ENCODE results near the gene TAF10.
A peak's percentile ranks its signal among the peaks of the same experiment; 100 is the strongest.

Gene TAF10

GRCh38 chr11:6638429-6638828 is 26.4 kb upstream of the TAF10 start:
- DNase-seq (ENCODE audit: low read depth, low spot score): no peak
- TF ChIP-seq POLR2AphosphoS5 (IDR thresholded peaks at IDR 0.05; ENCODE audit: borderline replicate concordance, low read depth, low read length) (no peak), EZH2 (IDR thresholded peaks at IDR 0.05) (no peak), FOXP2 (optimal IDR thresholded peaks at IDR 0.05; ENCODE audit: control extremely low read depth, extremely low read length, insufficient read depth) (no peak)
- Histone ChIP-seq H3K36me3 (ENCODE audit: insufficient read depth, low read length) (peaks cover 70% of the 10 kb centered on the region), H3K9me3 (ENCODE audit: low read depth, low read length) (no peaks in the 10 kb centered on the region), H3K27ac (no peak overlapping the region), H3K9ac (ENCODE audit: insufficient read length) (no peak overlapping the region), H3K4me3 (no peak overlapping the region)

- DNase-seq (ENCODE audit: low read depth, low spot score): no peak
- TF ChIP-seq POLR2AphosphoS5 (IDR thresholded peaks at IDR 0.05; ENCODE audit: borderline replicate concordance, low read depth, low read length) (no peak), EZH2 (IDR thresholded peaks at IDR 0.05) (no peak), FOXP2 (optimal IDR thresholded peaks at IDR 0.05; ENCODE audit: control extremely low read depth, extremely low read length, insufficient read depth) (no peak)
- Histone ChIP-seq H3K27ac (no peak overlapping the region), H3K9me3 (ENCODE audit: low read depth, low read length) (no peaks in the 10 kb centered on the region), H3K9ac (ENCODE audit: insufficient read length) (no peak overlapping the region), H3K36me3 (ENCODE audit: insufficient read depth, low read length) (peaks cover 76% of the 10 kb centered on the region), H3K4me3 (no peak overlapping the region)
Observed at GRCh38 chr11:6637871-6638270, 25.9 kb upstream of the TAF10 start.

- Histone ChIP-seq H3K9ac (ENCODE audit: insufficient read length) (no peak overlapping the region), H3K9me3 (ENCODE audit: low read depth, low read length) (no peaks in the 10 kb centered on the region), H3K36me3 (ENCODE audit: insufficient read depth, low read length) (peaks cover 85% of the 10 kb centered on the region), H3K27ac (no peak overlapping the region), H3K4me3 (no peak overlapping the region)
- no peak for DNase-seq (ENCODE audit: low read depth, low spot score)
- TF ChIP-seq EZH2 (IDR thresholded peaks at IDR 0.05) (no peak), POLR2AphosphoS5 (IDR thresholded peaks at IDR 0.05; ENCODE audit: borderline replicate concordance, low read depth, low read length) (no peak), FOXP2 (optimal IDR thresholded peaks at IDR 0.05; ENCODE audit: control extremely low read depth, extremely low read length, insufficient read depth) (no peak)
Observed at GRCh38 chr11:6636480-6636879, 24.5 kb upstream of the TAF10 start.

GRCh38 chr11:6635082-6635932 is 23.3 kb upstream of the TAF10 start:
- no peak overlapping the region for H3K9ac ChIP-seq (ENCODE audit: insufficient read length)
- H3K27ac ChIP-seq: peak overlapping the region; percentile 5; the same call in 1 of the 2 replicates
- DNase-seq (ENCODE audit: low read depth, low spot score): no peak
- TF ChIP-seq POLR2AphosphoS5 (IDR thresholded peaks at IDR 0.05; ENCODE audit: borderline replicate concordance, low read depth, low read length) (no peak), FOXP2 (optimal IDR thresholded peaks at IDR 0.05; ENCODE audit: control extremely low read depth, extremely low read length, insufficient read depth) (no peak), EZH2 (IDR thresholded peaks at IDR 0.05) (no peak)
- peaks cover 84% of the 10 kb centered on the region for H3K36me3 ChIP-seq (ENCODE audit: insufficient read depth, low read length)
- H3K9me3 ChIP-seq (ENCODE audit: low read depth, low read length): no peaks in the 10 kb centered on the region
- no peak overlapping the region for H3K4me3 ChIP-seq

GRCh38 chr11:6634534-6634933 is 22.5 kb upstream of the TAF10 start:
- Histone ChIP-seq H3K4me3 (no peak overlapping the region), H3K27ac (no peak overlapping the region), H3K36me3 (ENCODE audit: insufficient read depth, low read length) (peaks cover 80% of the 10 kb centered on the region), H3K9me3 (ENCODE audit: low read depth, low read length) (no peaks in the 10 kb centered on the region), H3K9ac (ENCODE audit: insufficient read length) (no peak overlapping the region)
- no peak for TF ChIP-seq FOXP2 (optimal IDR thresholded peaks at IDR 0.05; ENCODE audit: control extremely low read depth, extremely low read length, insufficient read depth)
- no peak for TF ChIP-seq EZH2 (IDR thresholded peaks at IDR 0.05)
- no peak for TF ChIP-seq POLR2AphosphoS5 (IDR thresholded peaks at IDR 0.05; ENCODE audit: borderline replicate concordance, low read depth, low read length)
- no peak for DNase-seq (ENCODE audit: low read depth, low spot score)

GRCh38 chr11:6633422-6634408 is 21.7 kb upstream of the TAF10 start:
- TF ChIP-seq EZH2 (IDR thresholded peaks at IDR 0.05): no peak
- no peak for TF ChIP-seq FOXP2 (optimal IDR thresholded peaks at IDR 0.05; ENCODE audit: control extremely low read depth, extremely low read length, insufficient read depth)
- no peak for TF ChIP-seq POLR2AphosphoS5 (IDR thresholded peaks at IDR 0.05; ENCODE audit: borderline replicate concordance, low read depth, low read length)
- Histone ChIP-seq H3K36me3 (ENCODE audit: insufficient read depth, low read length) (peaks cover 81% of the 10 kb centered on the region), H3K4me3 (no peak overlapping the region), H3K9ac (ENCODE audit: insufficient read length) (no peak overlapping the region), H3K27ac (no peak overlapping the region), H3K9me3 (ENCODE audit: low read depth, low read length) (no peaks in the 10 kb centered on the region)
- no peak for DNase-seq (ENCODE audit: low read depth, low spot score)

- TF ChIP-seq FOXP2 (optimal IDR thresholded peaks at IDR 0.05; ENCODE audit: control extremely low read depth, extremely low read length, insufficient read depth): no peak
- TF ChIP-seq EZH2 (IDR thresholded peaks at IDR 0.05): no peak
- TF ChIP-seq POLR2AphosphoS5 (IDR thresholded peaks at IDR 0.05; ENCODE audit: borderline replicate concordance, low read depth, low read length): no peak
- no peak for DNase-seq (ENCODE audit: low read depth, low spot score)
- H3K4me3 ChIP-seq: no peak overlapping the region
- H3K36me3 ChIP-seq (ENCODE audit: insufficient read depth, low read length): peaks cover 84% of the 10 kb centered on the region
- no peaks in the 10 kb centered on the region for H3K9me3 ChIP-seq (ENCODE audit: low read depth, low read length)
- H3K27ac ChIP-seq: no peak overlapping the region
- H3K9ac ChIP-seq (ENCODE audit: insufficient read length): no peak overlapping the region
Observed at GRCh38 chr11:6632116-6633073, 20.4 kb upstream of the TAF10 start.
